ENCODE results near the gene MORN3. TPM values are rescaled to one million over a fixed set of nuclear protein-coding genes. Genes with fewer than 3 reads are reported as not detected.
"Not testable (repeated sequence)": the region's sequence is repeated elsewhere in the genome, so short reads cannot be mapped to it uniquely, and the experiment has no call there.

Gene MORN3
- total RNA-seq, 2 donors from 2014 or later = 1.4 to 1.6 TPM

GRCh38 chr12:121693155-121693687 is 23.8 kb upstream of the MORN3 start:
- no peak overlapping the region for H3K4me3 ChIP-seq (ENCODE audit: low read length)
- H3K4me1 ChIP-seq (ENCODE audit: control insufficient read depth, insufficient read depth, low read length) = no peaks in the 10 kb centered on the region
- DNase-seq = no peak
- no peak for TF ChIP-seq CTCF (conservative IDR thresholded peaks at IDR 0.05)
- H3K4me1 Mint-ChIP-seq = no peaks in the 10 kb centered on the region
- no peaks in the 10 kb centered on the region for H3K36me3 Mint-ChIP-seq (ENCODE audit: low read depth)
- H3K27me3 Mint-ChIP-seq (ENCODE audit: insufficient read depth) = no peaks in the 10 kb centered on the region
- H3K9ac ChIP-seq (ENCODE audit: extremely low read depth, low read length, poor library complexity, severe bottlenecking) = no peak overlapping the region
- H3K9me3 Mint-ChIP-seq = no peaks in the 10 kb centered on the region
- H3K36me3 ChIP-seq (ENCODE audit: control insufficient read depth, insufficient read depth, low read length) = no peaks in the 10 kb centered on the region
- H3K9me3 ChIP-seq (ENCODE audit: control insufficient read depth, low read length) = no peaks in the 10 kb centered on the region
- WGBS, 2 experiments (ENCODE audit: insufficient coverage in 1 of 2, insufficient read length in 1 of 2) = 88 to 91% methylated on average over 3 to 6 of the region's 7 CpGs
- H3K4me3 Mint-ChIP-seq = no peak overlapping the region
- H3K27me3 ChIP-seq (ENCODE audit: control insufficient read depth, insufficient read depth, low read length, poor library complexity, severe bottlenecking) = no peaks in the 10 kb centered on the region
- H3K27ac Mint-ChIP-seq = no peak overlapping the region
- no peak overlapping the region for H3K27ac ChIP-seq (ENCODE audit: low read depth, low read length)

GRCh38 chr12:121692744-121693143 is 23.3 kb upstream of the MORN3 start:
- not testable (repeated sequence) for DNase-seq; H3K4me3 Mint-ChIP-seq; H3K36me3 ChIP-seq (ENCODE audit: control insufficient read depth, insufficient read depth, low read length); H3K27me3 Mint-ChIP-seq (ENCODE audit: insufficient read depth); H3K4me1 ChIP-seq (ENCODE audit: control insufficient read depth, insufficient read depth, low read length); H3K9me3 ChIP-seq (ENCODE audit: control insufficient read depth, low read length); H3K9me3 Mint-ChIP-seq; H3K27ac Mint-ChIP-seq; H3K9ac ChIP-seq (ENCODE audit: extremely low read depth, low read length, poor library complexity, severe bottlenecking); H3K4me3 ChIP-seq (ENCODE audit: low read length); H3K36me3 Mint-ChIP-seq (ENCODE audit: low read depth); H3K27me3 ChIP-seq (ENCODE audit: control insufficient read depth, insufficient read depth, low read length, poor library complexity, severe bottlenecking); H3K27ac ChIP-seq (ENCODE audit: low read depth, low read length); H3K4me1 Mint-ChIP-seq
- 60 to 77% methylated on average over 1 to 3 of the region's 3 CpGs for WGBS, 2 experiments (ENCODE audit: insufficient coverage in 1 of 2, insufficient read length in 1 of 2)

GRCh38 chr12:121689430-121689829 is 20.0 kb upstream of the MORN3 start:
- H3K27ac ChIP-seq (ENCODE audit: low read depth, low read length) = no peak overlapping the region
- TF ChIP-seq CTCF (conservative IDR thresholded peaks at IDR 0.05) = no peak
- Mint-ChIP-seq H3K27ac (no peak overlapping the region), H3K9me3 (no peaks in the 10 kb centered on the region), H3K4me3 (no peak overlapping the region), H3K36me3 (ENCODE audit: low read depth) (no peaks in the 10 kb centered on the region), H3K4me1 (peaks cover 2% of the 10 kb centered on the region), H3K27me3 (ENCODE audit: insufficient read depth) (no peaks in the 10 kb centered on the region)
- H3K27me3 ChIP-seq (ENCODE audit: control insufficient read depth, insufficient read depth, low read length, poor library complexity, severe bottlenecking) = no peaks in the 10 kb centered on the region
- WGBS, 2 experiments (ENCODE audit: insufficient coverage in 1 of 2, insufficient read length in 1 of 2) = 99 to 100% methylated on average over 2 of the region's 2 CpGs
- H3K4me3 ChIP-seq (ENCODE audit: low read length) = no peak overlapping the region
- H3K9ac ChIP-seq (ENCODE audit: extremely low read depth, low read length, poor library complexity, severe bottlenecking) = no peak overlapping the region
- no peaks in the 10 kb centered on the region for H3K36me3 ChIP-seq (ENCODE audit: control insufficient read depth, insufficient read depth, low read length)
- no peaks in the 10 kb centered on the region for H3K9me3 ChIP-seq (ENCODE audit: control insufficient read depth, low read length)
- no peaks in the 10 kb centered on the region for H3K4me1 ChIP-seq (ENCODE audit: control insufficient read depth, insufficient read depth, low read length)
- no peak for DNase-seq

- no peaks in the 10 kb centered on the region for H3K9me3 Mint-ChIP-seq
- no peak for DNase-seq
- Histone ChIP-seq H3K9me3 (ENCODE audit: control insufficient read depth, low read length) (no peaks in the 10 kb centered on the region), H3K36me3 (ENCODE audit: control insufficient read depth, insufficient read depth, low read length) (no peaks in the 10 kb centered on the region), H3K4me3 (ENCODE audit: low read length) (no peak overlapping the region), H3K27ac (ENCODE audit: low read depth, low read length) (no peak overlapping the region), H3K9ac (ENCODE audit: extremely low read depth, low read length, poor library complexity, severe bottlenecking) (no peak overlapping the region), H3K4me1 (ENCODE audit: control insufficient read depth, insufficient read depth, low read length) (no peaks in the 10 kb centered on the region), H3K27me3 (ENCODE audit: control insufficient read depth, insufficient read depth, low read length, poor library complexity, severe bottlenecking) (no peaks in the 10 kb centered on the region)
- peaks cover 2% of the 10 kb centered on the region for H3K4me1 Mint-ChIP-seq
- no peak for TF ChIP-seq CTCF (conservative IDR thresholded peaks at IDR 0.05)
- no peaks in the 10 kb centered on the region for H3K27me3 Mint-ChIP-seq (ENCODE audit: insufficient read depth)
- no peak overlapping the region for H3K4me3 Mint-ChIP-seq
- no peak overlapping the region for H3K27ac Mint-ChIP-seq
- 86 to 89% methylated on average over 1 to 3 of the region's 3 CpGs for WGBS, 2 experiments (ENCODE audit: insufficient coverage in 1 of 2, insufficient read length in 1 of 2)
- H3K36me3 Mint-ChIP-seq (ENCODE audit: low read depth) = no peaks in the 10 kb centered on the region
These were observed 19.5 kb upstream of the MORN3 start for GRCh38 chr12:121688966-121689365.

GRCh38 chr12:121679661-121680197 is 10.3 kb upstream of the MORN3 start:
- not testable (repeated sequence) for H3K9me3 Mint-ChIP-seq
- peak overlapping the region; percentile 84 for H3K27ac Mint-ChIP-seq

More at GRCh38 chr12:121679661-121680197, 10.3 kb upstream of the MORN3 start:
- not testable (repeated sequence) for H3K27me3 Mint-ChIP-seq (ENCODE audit: insufficient read depth); H3K36me3 Mint-ChIP-seq (ENCODE audit: low read depth); H3K4me3 ChIP-seq (ENCODE audit: low read length); H3K27ac ChIP-seq (ENCODE audit: low read depth, low read length); H3K4me1 ChIP-seq (ENCODE audit: control insufficient read depth, insufficient read depth, low read length); H3K4me3 Mint-ChIP-seq; DNase-seq; H3K36me3 ChIP-seq (ENCODE audit: control insufficient read depth, insufficient read depth, low read length); H3K9me3 ChIP-seq (ENCODE audit: control insufficient read depth, low read length); H3K27me3 ChIP-seq (ENCODE audit: control insufficient read depth, insufficient read depth, low read length, poor library complexity, severe bottlenecking); H3K9ac ChIP-seq (ENCODE audit: extremely low read depth, low read length, poor library complexity, severe bottlenecking)
- 93 to 97% methylated on average over 10 to 13 of the region's 13 CpGs for WGBS, 2 experiments (ENCODE audit: insufficient coverage in 1 of 2, insufficient read length in 1 of 2)
- H3K4me1 Mint-ChIP-seq = peaks cover 19% of the 10 kb centered on the region
